ENCODE measurements around the gene DNASE1L2.
A peak's percentile ranks its signal among the peaks of the same experiment; 100 is the strongest.

Gene DNASE1L2

GRCh38 chr16:2204416-2205103 lies 31.7 kb upstream of the DNASE1L2 start:
- no peak for TF ChIP-seq CTCF (conservative IDR thresholded peaks at IDR 0.05; ENCODE audit: low read depth, low read length)
- peak overlapping the region; percentile 89 for H3K4me3 ChIP-seq (ENCODE audit: low read length)
- no peak for DNase-seq (ENCODE audit: low read depth)

- no peak for TF ChIP-seq CTCF (conservative IDR thresholded peaks at IDR 0.05; ENCODE audit: low read depth, low read length)
- peak; percentile 37 for DNase-seq (ENCODE audit: low read depth)
- peak within 1 kb of the TSS; percentile 89 for H3K4me3 ChIP-seq (ENCODE audit: low read length)
Observed at GRCh38 chr16:2205104-2205966, 30.9 kb upstream of the DNASE1L2 start, which contains the start of gene MLST8. Gene MLST8 (plus strand): TSS chr16:2205454. CDS start chr16:2206086, 632 bp downstream.

GRCh38 chr16:2205967-2206313 lies 30.3 kb upstream of the DNASE1L2 start:
- no peak for TF ChIP-seq CTCF (conservative IDR thresholded peaks at IDR 0.05; ENCODE audit: low read depth, low read length)
- peak overlapping the region; percentile 89 for H3K4me3 ChIP-seq (ENCODE audit: low read length)
- no peak for DNase-seq (ENCODE audit: low read depth)

GRCh38 chr16:2206420-2206779 lies 29.8 kb upstream of the DNASE1L2 start:
- no peak for DNase-seq (ENCODE audit: low read depth)
- peak overlapping the region; percentile 89 for H3K4me3 ChIP-seq (ENCODE audit: low read length)
- TF ChIP-seq CTCF (conservative IDR thresholded peaks at IDR 0.05; ENCODE audit: low read depth, low read length) = no peak

GRCh38 chr16:2206780-2207433 lies 29.3 kb upstream of the DNASE1L2 start:
- no peak overlapping the region for H3K4me3 ChIP-seq (ENCODE audit: low read length)
- TF ChIP-seq CTCF (conservative IDR thresholded peaks at IDR 0.05; ENCODE audit: low read depth, low read length) = no peak
- DNase-seq (ENCODE audit: low read depth) = no peak

- H3K4me3 ChIP-seq (ENCODE audit: low read length) = no peak overlapping the region
- TF ChIP-seq CTCF (conservative IDR thresholded peaks at IDR 0.05; ENCODE audit: low read depth, low read length) = no peak
- DNase-seq (ENCODE audit: low read depth) = no peak
Observed at GRCh38 chr16:2207872-2208271, 28.4 kb upstream of the DNASE1L2 start.

All from retinal pigment epithelial cell (primary cell).